Lower leg skin (tissue), 3 donors: Measurements from ENCODE around the gene GPR75.

Source experiments
- POLR2A ChIP-seq, 2 donors: fragments of 450-650 bp; IDR thresholded peaks; one replicate each; pipeline ENCODE4 v1.6.1; 2016 to 2017; ENCODE audit warnings: antibody characterized with exemption in 2 of 2, mild to moderate bottlenecking in 1 of 2, moderate library complexity in 1 of 2
- TF ChIP-seq, protein P1 (sequence below), 3 donors: fragments of 450-650 bp; IDR thresholded peaks; one replicate each; pipeline ENCODE4 v1.5.1; 2016; ENCODE audit warnings: antibody characterized with exemption in 3 of 3, mild to moderate bottlenecking in 3 of 3, moderate library complexity in 2 of 3

GRCh38 chr2:53905396-53905795 is 45.6 kb upstream of the GPR75 start:
- no peak for TF ChIP-seq POLR2A (IDR thresholded peaks at IDR 0.05)
- TF ChIP-seq, protein P1, sequence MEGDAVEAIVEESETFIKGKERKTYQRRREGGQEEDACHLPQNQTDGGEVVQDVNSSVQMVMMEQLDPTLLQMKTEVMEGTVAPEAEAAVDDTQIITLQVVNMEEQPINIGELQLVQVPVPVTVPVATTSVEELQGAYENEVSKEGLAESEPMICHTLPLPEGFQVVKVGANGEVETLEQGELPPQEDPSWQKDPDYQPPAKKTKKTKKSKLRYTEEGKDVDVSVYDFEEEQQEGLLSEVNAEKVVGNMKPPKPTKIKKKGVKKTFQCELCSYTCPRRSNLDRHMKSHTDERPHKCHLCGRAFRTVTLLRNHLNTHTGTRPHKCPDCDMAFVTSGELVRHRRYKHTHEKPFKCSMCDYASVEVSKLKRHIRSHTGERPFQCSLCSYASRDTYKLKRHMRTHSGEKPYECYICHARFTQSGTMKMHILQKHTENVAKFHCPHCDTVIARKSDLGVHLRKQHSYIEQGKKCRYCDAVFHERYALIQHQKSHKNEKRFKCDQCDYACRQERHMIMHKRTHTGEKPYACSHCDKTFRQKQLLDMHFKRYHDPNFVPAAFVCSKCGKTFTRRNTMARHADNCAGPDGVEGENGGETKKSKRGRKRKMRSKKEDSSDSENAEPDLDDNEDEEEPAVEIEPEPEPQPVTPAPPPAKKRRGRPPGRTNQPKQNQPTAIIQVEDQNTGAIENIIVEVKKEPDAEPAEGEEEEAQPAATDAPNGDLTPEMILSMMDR (IDR thresholded peaks at IDR 0.05): no peak
